Stomach (tissue), 4 donors: ENCODE measurements around the gene UBAP2L.
"Not testable (repeated sequence)": the region's sequence is repeated elsewhere in the genome, so short reads cannot be mapped to it uniquely, and the experiment has no call there.

Experiments
- CTCF ChIP-seq, 7 experiments: fragments of 450-650 bp in 4 of 7; fragments of 200-600 bp in 3 of 7; sonication (generic) in 3 of 7; IDR thresholded peaks; one replicate each; pipeline ENCODE4 v1.5.1; 2016 to 2019; ENCODE audit warnings: antibody characterized with exemption in 7 of 7, control low read depth in 2 of 7, mild to moderate bottlenecking in 1 of 7
- POLR2AphosphoS5 ChIP-seq, 3 donors: sonication (generic); formaldehyde crosslinking; IDR thresholded peaks; one replicate each; pipeline ENCODE4 v1.6.1; 2016; ENCODE audit warnings: antibody characterized with exemption in 3 of 3

GRCh38 chr1:154233127-154233526 lies 12.4 kb downstream of the UBAP2L start:
- TF ChIP-seq CTCF, POLR2AphosphoS5 (IDR thresholded peaks at IDR 0.05): not testable (repeated sequence)
